Measurements from ENCODE around the gene SCO1.
"Not testable (repeated sequence)": the region's sequence is repeated elsewhere in the genome, so short reads cannot be mapped to it uniquely, and the experiment has no call there.

SCO1 gene

DNA sequence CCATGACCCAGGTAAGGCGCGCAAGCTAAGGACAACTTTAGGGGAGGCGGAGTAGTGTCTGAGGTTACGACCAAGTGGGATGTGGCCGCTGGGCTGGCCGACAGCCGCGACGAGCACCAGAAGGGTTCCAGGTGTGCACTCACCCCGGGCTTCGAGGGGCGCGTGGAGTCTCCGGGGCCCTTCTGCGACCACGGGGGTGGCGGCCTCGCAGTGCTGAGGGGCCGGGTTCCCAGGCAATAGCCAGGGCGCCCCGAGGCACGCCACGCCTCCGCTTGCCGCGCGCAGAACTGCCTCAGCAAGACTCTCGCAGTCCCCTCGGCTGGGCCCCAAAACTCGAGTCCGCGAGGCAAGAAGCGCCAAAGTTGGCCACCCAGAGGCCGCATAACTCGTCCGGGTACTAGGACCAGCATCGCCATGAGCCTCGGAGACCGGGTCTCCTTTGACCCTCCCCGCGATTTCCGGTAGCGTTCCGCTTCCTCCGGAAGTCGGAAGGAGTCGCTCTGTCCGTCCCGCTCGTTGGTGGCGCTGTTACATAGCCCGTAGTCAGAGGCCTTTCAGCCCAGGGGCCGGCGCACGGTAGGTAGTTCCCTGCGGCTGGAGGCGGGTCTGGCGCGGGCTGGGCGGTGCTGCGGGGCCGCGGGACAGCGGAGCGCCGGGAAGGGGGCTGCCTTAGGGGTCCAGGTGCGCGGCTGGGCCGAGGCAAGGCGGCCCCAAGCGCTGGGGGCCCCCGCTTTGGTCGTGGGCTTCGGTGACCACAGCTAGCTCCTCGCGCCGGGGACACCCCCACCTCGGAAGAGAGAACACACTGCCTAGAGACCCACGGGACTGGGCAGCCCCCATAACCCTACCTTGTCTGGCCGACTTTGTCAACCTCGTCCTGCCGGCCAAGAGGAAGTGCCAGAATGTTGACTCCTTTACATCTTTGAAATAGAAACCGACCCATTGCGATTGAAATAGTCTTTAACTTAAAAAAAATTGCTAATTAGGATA lies at the start of gene SCO1, which contains the start of gene ADPRM:
Gene SCO1, minus strand, starts transcription at position 442 of the 990 bp plus-strand sequence. Its CDS starts 26 bp downstream, at position 416.
Gene ADPRM, plus strand, starts transcription at position 503 of the 990 bp plus-strand sequence. CDS start 7,333 bp downstream, outside the sequence.
- peak; percentile 91 for DNase-seq

DNA sequence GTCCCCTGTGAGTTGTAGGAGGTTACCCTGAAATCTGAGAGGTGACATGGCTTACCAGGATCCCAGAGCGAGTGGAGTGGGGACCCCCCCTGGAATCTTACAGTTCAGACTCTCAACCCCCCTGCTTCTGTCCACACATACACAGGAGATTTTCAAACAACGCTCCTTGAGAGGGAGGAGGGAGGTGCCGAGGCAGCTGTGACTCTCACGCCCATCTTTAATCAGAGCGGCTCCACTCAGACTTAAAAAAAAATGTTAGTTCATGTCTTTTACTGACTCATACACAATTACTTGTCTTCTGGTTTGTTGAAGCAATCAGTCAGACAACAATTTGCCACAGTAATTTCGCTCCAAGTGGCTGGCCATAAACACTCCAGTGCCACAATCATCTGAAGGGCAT lies 47.9 kb upstream of the SCO1 start:
- DNase-seq = no peak

DNA sequence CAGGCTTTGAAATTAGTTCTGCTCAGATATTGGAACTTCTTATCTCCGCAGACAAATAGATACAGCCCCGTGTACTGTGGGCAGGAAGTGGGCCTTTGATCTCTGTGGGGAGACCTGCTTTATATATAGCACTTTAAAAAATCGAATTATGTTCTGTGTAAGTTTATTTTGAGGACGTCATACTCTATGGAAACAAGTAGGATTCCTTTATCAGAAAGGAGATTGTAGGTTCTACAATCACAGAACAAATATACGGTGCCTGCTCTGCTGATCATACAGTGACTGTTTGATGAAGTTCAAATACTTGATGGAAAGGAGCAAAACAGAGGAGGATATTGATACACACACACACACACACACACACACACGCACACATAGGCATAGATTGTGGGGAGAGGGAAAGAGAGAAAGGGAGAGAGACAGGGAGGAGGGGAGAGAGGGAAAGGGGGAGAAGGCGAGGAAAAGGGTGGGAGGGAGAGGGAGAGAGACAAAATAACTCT lies 47.2 kb upstream of the SCO1 start:
- no peak for DNase-seq

DNA sequence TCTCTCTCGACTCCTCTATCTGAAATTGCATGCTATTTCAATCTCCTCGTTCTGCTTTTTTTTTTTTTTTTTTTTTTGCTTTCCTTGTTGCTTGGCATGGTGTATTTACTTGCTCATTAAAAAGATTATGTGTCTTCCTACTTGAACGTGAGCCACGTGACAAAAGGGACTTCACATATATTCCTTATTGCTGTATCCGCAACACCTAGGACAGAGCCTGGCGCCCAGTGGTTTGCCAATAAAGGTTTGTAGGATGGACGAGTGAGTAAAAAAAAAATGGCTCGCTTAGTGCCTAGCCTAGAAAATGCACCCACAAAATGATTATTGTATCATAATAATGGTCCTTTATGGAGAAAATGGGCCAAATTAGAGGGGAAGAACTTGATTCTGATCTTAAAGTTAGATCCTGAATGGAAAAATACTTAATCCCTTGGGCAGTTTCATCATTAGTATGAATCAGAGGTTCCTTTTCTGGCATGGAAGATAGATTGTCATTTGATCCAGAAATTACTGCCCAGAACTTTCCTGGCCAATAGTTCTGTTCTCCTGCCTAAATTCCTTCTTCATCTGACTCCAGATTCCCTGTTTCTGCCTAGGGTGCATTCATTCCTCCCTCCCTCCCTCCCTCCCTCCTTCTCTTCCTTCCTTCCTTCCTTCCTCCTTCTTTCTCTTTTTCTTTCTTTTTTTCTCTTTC lies 46.1 kb upstream of the SCO1 start:
- no peak for DNase-seq

DNA sequence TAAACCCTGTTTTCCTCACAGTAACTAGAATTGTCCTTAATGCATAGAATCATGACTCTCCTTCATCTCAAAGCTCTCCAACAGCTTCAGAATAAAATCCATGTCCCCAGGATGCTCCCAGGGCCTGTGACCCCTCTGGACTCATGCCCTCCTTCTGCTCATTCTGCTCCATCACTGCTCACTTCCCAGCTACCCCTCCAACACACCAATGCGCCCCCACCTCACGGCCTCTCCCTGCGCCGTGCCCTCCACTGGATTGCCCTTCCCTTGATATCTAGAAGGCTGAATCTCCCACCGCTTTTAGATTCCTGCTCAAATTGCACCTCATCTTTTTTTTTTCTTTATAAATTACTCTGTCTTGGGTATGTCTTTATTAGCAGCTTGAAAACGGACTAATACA lies 45.1 kb upstream of the SCO1 start:
- no peak for DNase-seq

DNA sequence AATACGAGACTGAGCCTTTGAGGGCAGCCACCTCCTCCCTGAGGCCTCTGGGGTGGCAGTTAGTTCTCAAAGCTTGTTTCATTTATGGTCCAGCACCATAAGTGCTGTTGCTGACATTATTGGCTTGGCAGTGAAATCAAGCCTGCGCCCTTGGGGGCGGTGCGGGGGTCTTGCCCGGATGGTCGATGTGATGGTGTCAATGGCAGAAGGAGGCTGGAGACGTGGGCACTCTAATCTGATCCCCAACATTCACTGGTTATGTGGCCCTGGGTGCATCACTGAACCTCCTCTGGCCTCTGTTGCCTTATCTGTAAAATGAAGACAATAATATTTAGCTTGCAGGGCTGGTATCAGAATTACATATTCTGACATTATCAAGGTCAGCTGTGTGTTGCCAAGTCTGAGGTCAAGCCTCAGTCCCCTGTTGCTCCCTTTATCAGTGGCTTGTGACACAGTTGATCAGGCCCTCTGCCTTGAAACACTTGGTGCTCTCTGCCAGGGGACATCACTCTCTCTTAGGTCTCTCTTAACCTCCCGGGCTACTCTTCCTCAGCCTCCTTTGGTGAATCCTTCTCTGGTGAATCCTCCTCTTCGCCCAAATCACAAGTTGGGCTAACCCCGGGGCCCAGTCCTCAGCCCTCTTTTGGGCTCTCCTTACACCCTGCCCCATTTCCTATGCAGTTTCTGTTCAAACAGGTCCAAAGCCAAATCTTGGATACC lies 44.2 kb upstream of the SCO1 start:
- no peak for DNase-seq

GRCh38 chr17:10739386-10739785 lies 42.1 kb upstream of the SCO1 start:
- DNase-seq = no peak

GRCh38 chr17:10738521-10739258 lies 41.4 kb upstream of the SCO1 start:
- DNase-seq = no peak

GRCh38 chr17:10737736-10738135 lies 40.4 kb upstream of the SCO1 start:
- DNase-seq = no peak

DNA sequence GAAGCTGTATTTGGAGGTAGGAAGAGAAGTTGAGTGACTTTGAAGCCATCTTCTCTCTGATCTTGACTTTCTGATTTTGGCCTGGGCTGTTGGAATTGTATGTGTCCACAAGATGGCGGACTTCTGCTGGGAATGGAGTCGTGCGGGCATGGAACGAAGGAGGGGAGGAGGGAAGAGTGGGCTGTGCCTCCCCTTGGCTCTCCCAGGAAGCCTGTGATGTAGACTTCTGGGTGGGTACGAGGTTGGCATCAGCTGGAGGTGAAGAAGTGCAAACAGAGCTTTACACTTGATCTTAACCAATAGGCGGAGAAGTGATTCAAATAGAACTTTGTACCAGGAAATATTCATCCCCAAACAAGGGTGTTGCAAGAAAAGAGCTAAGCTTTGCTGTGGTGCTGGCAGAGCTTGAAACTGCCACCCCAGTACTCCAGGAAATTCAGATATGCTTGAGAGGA lies 39.9 kb upstream of the SCO1 start:
- no peak for DNase-seq

DNA sequence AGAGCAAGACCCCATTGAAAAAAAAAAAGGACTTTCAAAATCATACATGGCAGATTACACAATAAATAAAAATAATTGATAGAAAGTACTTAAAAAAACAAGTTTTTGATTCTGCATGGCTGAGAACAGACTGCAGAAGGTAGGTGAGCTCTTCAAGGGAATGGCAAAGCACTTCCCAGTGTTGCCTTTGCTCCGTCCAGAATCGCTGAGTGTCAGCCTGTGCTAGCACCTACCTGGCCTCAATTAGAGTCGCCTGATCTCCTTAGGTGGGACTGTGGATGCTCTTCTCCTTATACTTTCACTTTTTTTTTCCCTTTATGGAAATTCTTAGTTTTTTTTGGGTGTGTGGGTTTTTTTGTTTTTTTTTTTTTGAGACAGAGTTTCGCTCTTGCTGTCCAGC lies 38.5 kb upstream of the SCO1 start:
- DNase-seq = no peak

DNA sequence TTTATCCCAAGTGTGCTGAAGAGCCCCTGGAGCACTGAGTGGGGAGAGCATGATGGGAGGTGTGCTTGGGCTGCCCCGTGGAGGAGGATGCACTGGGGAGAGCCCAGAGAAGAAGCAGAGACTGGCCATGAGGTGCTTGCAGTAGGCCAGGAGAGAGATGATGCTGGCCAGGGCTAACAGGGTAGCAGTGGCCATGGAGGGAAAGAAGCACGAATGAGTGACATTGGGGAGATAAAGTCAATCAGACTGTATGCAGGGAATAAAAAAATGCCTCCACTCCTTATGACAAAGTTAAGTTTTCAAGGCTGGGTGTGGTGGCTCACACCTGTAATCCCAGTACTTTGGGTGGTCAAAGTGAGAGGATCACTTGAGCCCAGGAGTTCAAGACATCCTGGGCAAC lies 37.9 kb upstream of the SCO1 start:
- DNase-seq = no peak

GRCh38 chr17:10733666-10734065 lies 36.3 kb upstream of the SCO1 start:
- DNase-seq = no peak

DNA sequence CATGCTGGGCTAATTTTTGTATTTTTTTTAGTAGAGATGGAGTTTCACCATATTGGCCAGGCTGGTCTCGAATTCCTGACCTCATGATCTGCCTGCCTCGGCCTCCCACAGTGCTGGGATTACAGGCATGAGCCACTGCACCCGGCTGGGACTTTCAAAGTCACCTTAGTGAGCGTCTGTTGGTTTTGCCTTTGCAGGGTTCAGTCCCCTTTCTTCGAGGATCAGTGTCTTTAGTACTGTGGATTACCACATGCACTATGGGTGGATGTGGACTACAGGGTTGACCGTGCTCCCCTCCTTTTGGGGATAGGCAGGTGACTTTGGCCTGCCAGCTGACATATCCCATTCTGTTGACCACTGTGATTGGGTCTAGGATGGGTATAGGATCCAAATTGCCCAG lies 34.8 kb upstream of the SCO1 start:
- DNase-seq = not testable (repeated sequence)

GRCh38 chr17:10731408-10731879 lies 34.1 kb upstream of the SCO1 start:
- DNase-seq = no peak

- DNase-seq = not testable (repeated sequence)
These were observed 32.9 kb upstream of the SCO1 start for GRCh38 chr17:10730247-10730646.

- no peak for DNase-seq
These were observed 32.2 kb upstream of the SCO1 start, which contains the start of gene TMEM220 for GRCh38 chr17:10729334-10730193. Gene TMEM220, minus strand, starts transcription at chr17:10730023. Its CDS starts 172 bp downstream, at chr17:10729851.

- DNase-seq = no peak
These were observed 31.1 kb upstream of the SCO1 start for GRCh38 chr17:10728331-10728892.

GRCh38 chr17:10727192-10727591 lies 29.9 kb upstream of the SCO1 start:
- DNase-seq = no peak

- no peak for DNase-seq
These were observed 28.9 kb upstream of the SCO1 start for GRCh38 chr17:10726196-10726595.

All from SHP77 treated with DMSO at 0.1 percent for 48 hours (cell line).